GM23248 (cell line): ENCODE results near the gene FBLN2. TPM values are rescaled to one million over a fixed set of nuclear protein-coding genes. Genes with fewer than 3 reads are reported as not detected.

Experiments used
- DNase-seq: peaks from one replicate; pipeline ENCODE4 v3.0.0-alpha.2; 2015
- H2AFZ ChIP-seq: fragments of 200-600 bp; sonication (generic); 2 replicates; pipeline ENCODE4 v1.6.1; 2016; ENCODE audit warnings: antibody characterized with exemption
- H3F3A ChIP-seq: fragments of 200-600 bp; sonication (generic); 2 replicates; pipeline ENCODE4 v1.6.1; 2016; ENCODE audit warnings: mild to moderate bottlenecking, antibody characterized with exemption, mixed run types; ENCODE audit not compliant: insufficient read depth
- H3K27ac ChIP-seq: fragments of 200-600 bp; sonication (generic); 2 replicates; pipeline ENCODE4 v1.5.1; 2016; ENCODE audit warnings: mild to moderate bottlenecking
- H3K27me3 ChIP-seq: fragments of 200-600 bp; sonication (generic); replicated peaks from 2 replicates; pipeline ENCODE4 v1.6.1; 2016; ENCODE audit warnings: mild to moderate bottlenecking; ENCODE audit not compliant: insufficient read depth
- H3K36me3 ChIP-seq: fragments of 200-600 bp; sonication (generic); 2 replicates; pipeline ENCODE4 v1.6.1; 2016; ENCODE audit warnings: low read depth, mild to moderate bottlenecking
- H3K4me1 ChIP-seq: fragments of 200-600 bp; sonication (generic); 2 replicates; pipeline ENCODE4 v1.6.1; 2016; ENCODE audit warnings: mild to moderate bottlenecking; ENCODE audit not compliant: insufficient read depth
- H3K4me2 ChIP-seq: fragments of 200-600 bp; sonication (generic); one replicate; pipeline ENCODE4 v1.6.1; 2016; ENCODE audit warnings: mild to moderate bottlenecking; ENCODE audit not compliant: unreplicated experiment
- H3K4me3 ChIP-seq: fragments of 200-600 bp; sonication (generic); 2 replicates; pipeline ENCODE4 v1.5.1; 2016; ENCODE audit warnings: mild to moderate bottlenecking
- H3K79me2 ChIP-seq: fragments of 200-600 bp; sonication (generic); 2 replicates; pipeline ENCODE4 v1.6.1; 2016; ENCODE audit warnings: mild to moderate bottlenecking; ENCODE audit not compliant: insufficient read depth
- H3K9ac ChIP-seq: fragments of 200-600 bp; sonication (generic); 2 replicates; pipeline ENCODE4 v1.6.1; 2016; ENCODE audit warnings: mild to moderate bottlenecking
- H3K9me2 ChIP-seq: fragments of 200-600 bp; sonication (generic); 2 replicates; pipeline ENCODE4 v1.6.1; 2016; ENCODE audit warnings: mixed run types, mild to moderate bottlenecking, moderate library complexity; ENCODE audit not compliant: insufficient read depth
- H3K9me3 ChIP-seq: fragments of 200-600 bp; sonication (generic); one replicate; pipeline ENCODE4 v1.6.1; 2017; ENCODE audit warnings: low read depth
- H4K20me1 ChIP-seq: fragments of 200-600 bp; sonication (generic); 2 replicates; pipeline ENCODE4 v1.6.0; 2016; ENCODE audit not compliant: insufficient read depth
- EZH2 ChIP-seq: fragments of 200-600 bp; sonication (generic); IDR thresholded peaks from 2 replicates; pipeline ENCODE4 v1.6.1; 2018; ENCODE audit warnings: antibody characterized with exemption, mild to moderate bottlenecking; ENCODE audit not compliant: insufficient read depth, poor library complexity, severe bottlenecking
- EZH2phosphoT487 ChIP-seq: fragments of 200-600 bp; sonication (generic); IDR thresholded peaks from 2 replicates; pipeline ENCODE4 v1.6.1; 2018; ENCODE audit warnings: antibody characterized with exemption, moderate library complexity, mild to moderate bottlenecking, low read depth; ENCODE audit not compliant: insufficient read depth
- WGBS, 2 experiments: methylation state at CpG; one replicate each; pipeline ENCODE4 v1.1.6; 2015 to 2017; ENCODE audit warnings: low lambda C conversion rate in 2 of 2, low coverage in 1 of 2; ENCODE audit errors: missing lambda C conversion rate in 2 of 2; 5-methylcytosine and 5-hydroxymethylcytosine counted together
- in situ Hi-C: fragments of 300-500 bp; cut with MboI; formaldehyde crosslinking; loops from 2 replicates; pipeline ENCODE4 v1.15.0; 2020
- polyA plus RNA-seq: library from polyadenylated mRNA; unstranded; fragments of >200 nt; fragmentation: Nextera tagmentation; extraction: Ambion mirVana; gene quantifications from 2 replicates; pipeline ENCODE4 v1.2.1, GENCODE V29; 2016
- total RNA-seq: library from RNA; depleted of rRNA; stranded (reverse); fragments of >200 nt; shearing (Covaris generic); gene quantifications from 2 replicates; pipeline ENCODE4 v1.2.3, GENCODE V29; 2014

FBLN2 gene
- total and polyA plus RNA-seq, 2 experiments from 2014 or later = 447 to 636 TPM

DNA sequence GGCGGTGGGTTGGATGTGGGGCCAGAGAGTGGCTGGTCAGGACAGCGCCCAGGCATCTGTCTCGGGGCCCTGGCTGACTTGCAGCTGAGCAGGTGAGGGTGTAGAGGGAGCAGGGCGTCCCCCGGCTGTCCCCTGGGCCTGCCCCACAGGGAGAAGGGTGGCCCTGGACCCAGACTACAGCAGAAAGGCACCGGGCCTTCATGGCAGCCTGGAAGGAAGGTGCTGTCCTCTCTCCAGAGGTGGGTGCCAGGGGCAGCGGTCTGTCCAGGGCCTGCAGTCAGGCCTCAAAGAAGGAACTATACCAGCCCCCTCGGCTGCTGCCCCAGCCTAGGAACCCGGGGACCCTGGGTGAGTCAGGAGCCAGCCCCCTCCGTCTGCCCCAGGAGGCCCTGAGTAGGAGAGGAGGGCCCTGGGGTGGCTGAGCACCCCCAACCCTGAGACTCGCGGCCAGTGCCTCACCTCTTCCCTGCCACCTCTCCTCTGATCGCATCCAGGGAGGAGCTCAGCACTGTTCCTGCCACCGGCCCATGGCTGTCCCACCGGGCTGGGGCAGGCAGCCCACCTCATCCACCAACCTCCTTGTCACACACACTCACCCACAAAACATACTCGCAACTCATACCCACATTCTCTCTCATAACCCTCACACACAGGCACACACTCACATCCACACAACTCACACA lies 133.5 kb downstream of the FBLN2 start:
- TF ChIP-seq EZH2 (no peak), EZH2phosphoT487 (no peak)
- H2AFZ ChIP-seq = no peak overlapping the region
- H3K4me3 ChIP-seq = no peak overlapping the region
- H3K36me3 ChIP-seq = no peaks in the 10 kb centered on the region
- no peak overlapping the region for H3K4me2 ChIP-seq
- no peaks in the 10 kb centered on the region for H3K9me3 ChIP-seq
- H3K4me1 ChIP-seq = no peaks in the 10 kb centered on the region
- no peaks in the 10 kb centered on the region for H3K9me2 ChIP-seq
- no peak overlapping the region for H3K27ac ChIP-seq
- H3F3A ChIP-seq = no peaks in the 10 kb centered on the region
- H3K9ac ChIP-seq = no peak overlapping the region
- no peak for DNase-seq
- in situ Hi-C loops = no loop called here
- 55 to 73% methylated on average over 13 to 14 of the region's 16 CpGs for WGBS, 2 experiments
- H4K20me1 ChIP-seq = no peaks in the 10 kb centered on the region
- H3K27me3 ChIP-seq = peaks cover 15% of the 10 kb centered on the region; the same call in 1 of the 2 replicates
- H3K79me2 ChIP-seq = no peaks in the 10 kb centered on the region

DNA sequence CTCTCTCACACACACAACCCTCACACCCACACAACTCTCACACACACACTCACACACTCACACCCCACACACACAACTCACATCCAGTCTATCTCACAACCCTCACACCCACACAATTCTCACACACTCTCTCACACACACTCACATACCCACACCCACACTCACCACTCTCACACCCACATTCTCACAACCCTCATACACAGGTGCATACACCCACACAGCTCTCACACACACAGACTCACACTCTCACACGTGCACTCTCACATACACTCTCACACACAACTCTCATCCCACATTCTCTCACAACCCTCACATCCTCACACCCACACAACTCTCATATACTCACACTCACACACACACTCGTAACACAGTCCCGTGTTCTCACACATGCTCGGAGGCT lies 134.4 kb downstream of the FBLN2 start:
- Histone ChIP-seq H3K4me1 (no peaks in the 10 kb centered on the region), H3F3A (no peaks in the 10 kb centered on the region), H3K27ac (no peak overlapping the region), H3K36me3 (no peaks in the 10 kb centered on the region), H4K20me1 (no peaks in the 10 kb centered on the region), H3K79me2 (no peaks in the 10 kb centered on the region), H3K9me3 (no peaks in the 10 kb centered on the region), H2AFZ (no peak overlapping the region), H3K9ac (no peak overlapping the region), H3K4me3 (no peak overlapping the region), H3K4me2 (no peak overlapping the region), H3K9me2 (no peaks in the 10 kb centered on the region), H3K27me3 (peaks cover 14% of the 10 kb centered on the region; the same call in 1 of the 2 replicates)
- in situ Hi-C loops = no loop called here
- DNase-seq = no peak
- 39 to 47% methylated on average over 3 to 4 of the region's 4 CpGs for WGBS, 2 experiments
- TF ChIP-seq EZH2phosphoT487 = no peak
- TF ChIP-seq EZH2 = no peak

DNA sequence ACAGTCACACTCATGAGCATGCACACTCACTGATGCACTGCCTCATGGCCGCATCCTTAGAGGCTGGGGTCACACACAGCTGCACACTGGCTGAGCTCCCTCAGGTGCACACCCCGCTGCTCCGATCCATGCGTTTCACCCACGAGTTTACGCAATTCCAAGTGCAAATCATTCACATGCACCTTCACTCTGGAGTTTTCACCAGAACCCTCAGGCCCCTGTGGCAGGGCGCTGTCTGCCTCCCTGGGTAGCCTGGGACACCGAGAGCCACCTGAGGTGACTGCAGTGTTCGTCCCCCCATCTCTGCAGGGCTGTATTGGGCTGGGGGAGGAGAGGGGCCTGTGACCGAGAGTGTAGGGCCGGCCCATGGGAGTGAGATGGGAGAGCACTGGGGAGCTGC lies 134.8 kb downstream of the FBLN2 start:
- H3K9me3 ChIP-seq = no peaks in the 10 kb centered on the region
- no peaks in the 10 kb centered on the region for H3K9me2 ChIP-seq
- H3K27me3 ChIP-seq = peaks cover 14% of the 10 kb centered on the region; the same call in 1 of the 2 replicates
- in situ Hi-C loops = no loop called here
- H3K27ac ChIP-seq = no peak overlapping the region
- no peak overlapping the region for H2AFZ ChIP-seq
- H3K79me2 ChIP-seq = no peaks in the 10 kb centered on the region
- no peak for DNase-seq
- H3K4me3 ChIP-seq = no peak overlapping the region
- no peaks in the 10 kb centered on the region for H3K4me1 ChIP-seq
- no peaks in the 10 kb centered on the region for H4K20me1 ChIP-seq
- 64 to 65% methylated on average over 11 of the region's 11 CpGs for WGBS, 2 experiments
- no peak overlapping the region for H3K9ac ChIP-seq
- TF ChIP-seq EZH2 (no peak), EZH2phosphoT487 (no peak)
- H3K4me2 ChIP-seq = no peak overlapping the region
- no peaks in the 10 kb centered on the region for H3K36me3 ChIP-seq
- no peaks in the 10 kb centered on the region for H3F3A ChIP-seq

DNA sequence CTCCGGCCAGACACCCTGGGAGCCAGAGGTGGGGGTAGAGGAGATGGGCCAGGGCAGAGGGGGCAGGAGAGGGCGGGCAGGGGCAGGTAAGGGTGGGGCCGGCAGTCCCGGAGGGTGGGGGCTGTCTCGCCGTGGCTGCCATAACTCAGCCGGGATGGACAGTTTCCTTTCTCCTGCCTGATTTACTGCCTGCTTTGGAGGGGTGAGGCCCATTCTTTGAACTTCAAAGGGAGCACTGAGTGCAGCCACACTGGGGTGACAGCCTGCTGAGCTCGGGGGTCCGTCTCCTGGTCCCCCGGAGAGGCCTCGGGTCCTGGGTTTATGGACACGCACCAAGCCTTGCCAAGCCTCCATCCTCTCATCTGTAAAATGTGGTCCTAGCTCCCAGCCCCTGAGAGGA lies 135.4 kb downstream of the FBLN2 start:
- Histone ChIP-seq H2AFZ (no peak overlapping the region), H3K9ac (no peak overlapping the region), H3K9me3 (no peaks in the 10 kb centered on the region), H3K4me1 (no peaks in the 10 kb centered on the region), H4K20me1 (no peaks in the 10 kb centered on the region), H3K36me3 (no peaks in the 10 kb centered on the region), H3K27ac (no peak overlapping the region), H3K4me2 (no peak overlapping the region), H3F3A (no peaks in the 10 kb centered on the region), H3K79me2 (no peaks in the 10 kb centered on the region), H3K9me2 (no peaks in the 10 kb centered on the region), H3K27me3 (peaks cover 14% of the 10 kb centered on the region; the same call in 1 of the 2 replicates), H3K4me3 (no peak overlapping the region)
- in situ Hi-C loops = no loop called here
- TF ChIP-seq EZH2 (no peak), EZH2phosphoT487 (no peak)
- no peak for DNase-seq
- 36 to 49% methylated on average over 7 to 12 of the region's 12 CpGs for WGBS, 2 experiments
